Ovary (tissue), 3 donors: ENCODE data around the gene SIRPA.

Experiments
- EP300 ChIP-seq: sonication (generic); formaldehyde crosslinking; IDR thresholded peaks from one replicate; pipeline ENCODE4 v1.6.1; 2017; ENCODE audit warnings: antibody characterized with exemption
- POLR2A ChIP-seq: fragments of 450-650 bp; IDR thresholded peaks from one replicate; pipeline ENCODE4 v1.6.1; 2017; ENCODE audit warnings: antibody characterized with exemption, mild to moderate bottlenecking, moderate library complexity
- TF ChIP-seq, protein P1 (sequence below), 3 donors: fragments of 450-650 bp in 2 of 3; fragments of 200-600 bp in 1 of 3; IDR thresholded peaks; one replicate each; pipeline versions ENCODE4 v1.5.1 to v1.8.0; 2016 to 2022; ENCODE audit warnings: antibody characterized with exemption in 3 of 3, mild to moderate bottlenecking in 1 of 3
- donor health status: DM: no; HTN: no; CAD: no.

DNA sequence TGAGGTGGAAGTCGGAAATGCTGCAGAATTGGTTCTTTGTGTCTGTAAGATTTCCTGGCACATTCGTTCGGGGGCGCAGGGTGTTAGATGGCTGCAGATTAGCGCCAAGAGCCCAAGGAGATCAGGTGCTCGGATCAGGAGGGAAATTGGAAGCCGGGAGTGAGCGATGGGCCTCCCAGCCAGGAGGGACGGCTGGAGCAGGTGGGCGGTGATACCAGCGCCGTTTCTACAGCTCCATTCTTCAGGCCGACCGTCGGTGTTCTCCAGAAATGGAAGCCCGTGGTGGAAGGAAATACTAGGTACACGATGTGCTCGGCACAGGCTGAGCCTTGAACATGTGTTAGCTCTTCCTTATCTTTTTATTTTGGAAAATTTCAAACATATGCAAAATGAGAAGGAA, 6.5 kb downstream of the SIRPA start:
- TF ChIP-seq POLR2A = no peak
- TF ChIP-seq, protein P1, sequence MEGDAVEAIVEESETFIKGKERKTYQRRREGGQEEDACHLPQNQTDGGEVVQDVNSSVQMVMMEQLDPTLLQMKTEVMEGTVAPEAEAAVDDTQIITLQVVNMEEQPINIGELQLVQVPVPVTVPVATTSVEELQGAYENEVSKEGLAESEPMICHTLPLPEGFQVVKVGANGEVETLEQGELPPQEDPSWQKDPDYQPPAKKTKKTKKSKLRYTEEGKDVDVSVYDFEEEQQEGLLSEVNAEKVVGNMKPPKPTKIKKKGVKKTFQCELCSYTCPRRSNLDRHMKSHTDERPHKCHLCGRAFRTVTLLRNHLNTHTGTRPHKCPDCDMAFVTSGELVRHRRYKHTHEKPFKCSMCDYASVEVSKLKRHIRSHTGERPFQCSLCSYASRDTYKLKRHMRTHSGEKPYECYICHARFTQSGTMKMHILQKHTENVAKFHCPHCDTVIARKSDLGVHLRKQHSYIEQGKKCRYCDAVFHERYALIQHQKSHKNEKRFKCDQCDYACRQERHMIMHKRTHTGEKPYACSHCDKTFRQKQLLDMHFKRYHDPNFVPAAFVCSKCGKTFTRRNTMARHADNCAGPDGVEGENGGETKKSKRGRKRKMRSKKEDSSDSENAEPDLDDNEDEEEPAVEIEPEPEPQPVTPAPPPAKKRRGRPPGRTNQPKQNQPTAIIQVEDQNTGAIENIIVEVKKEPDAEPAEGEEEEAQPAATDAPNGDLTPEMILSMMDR (IDR thresholded peaks at IDR 0.05) = no peak
- no peak for TF ChIP-seq EP300
